Fibroblast of mammary gland (primary cell): ENCODE results near the gene KLF11.
A peak's percentile ranks its signal among the peaks of the same experiment; 100 is the strongest.

Experiments used
- DNase-seq: peaks from one replicate; pipeline ENCODE4 v3.0.0-alpha.2; 2010; ENCODE audit warnings: low read depth
- H3K4me3 ChIP-seq: 2 replicates; pipeline ENCODE4 v1.5.1; 2011; ENCODE audit warnings: low read depth, mild to moderate bottlenecking, low read length, moderate library complexity; ENCODE audit not compliant: control insufficient read depth
- TF ChIP-seq, protein P1 (sequence below): conservative IDR thresholded peaks from 2 replicates; pipeline ENCODE4 v1.5.1; 2011; ENCODE audit warnings: low read depth, low read length, inconsistent platforms; ENCODE audit not compliant: control insufficient read depth, insufficient read depth

KLF11 gene

GRCh38 chr2:10038716-10039115, 4.6 kb upstream of the KLF11 start:
- TF ChIP-seq, protein P1, sequence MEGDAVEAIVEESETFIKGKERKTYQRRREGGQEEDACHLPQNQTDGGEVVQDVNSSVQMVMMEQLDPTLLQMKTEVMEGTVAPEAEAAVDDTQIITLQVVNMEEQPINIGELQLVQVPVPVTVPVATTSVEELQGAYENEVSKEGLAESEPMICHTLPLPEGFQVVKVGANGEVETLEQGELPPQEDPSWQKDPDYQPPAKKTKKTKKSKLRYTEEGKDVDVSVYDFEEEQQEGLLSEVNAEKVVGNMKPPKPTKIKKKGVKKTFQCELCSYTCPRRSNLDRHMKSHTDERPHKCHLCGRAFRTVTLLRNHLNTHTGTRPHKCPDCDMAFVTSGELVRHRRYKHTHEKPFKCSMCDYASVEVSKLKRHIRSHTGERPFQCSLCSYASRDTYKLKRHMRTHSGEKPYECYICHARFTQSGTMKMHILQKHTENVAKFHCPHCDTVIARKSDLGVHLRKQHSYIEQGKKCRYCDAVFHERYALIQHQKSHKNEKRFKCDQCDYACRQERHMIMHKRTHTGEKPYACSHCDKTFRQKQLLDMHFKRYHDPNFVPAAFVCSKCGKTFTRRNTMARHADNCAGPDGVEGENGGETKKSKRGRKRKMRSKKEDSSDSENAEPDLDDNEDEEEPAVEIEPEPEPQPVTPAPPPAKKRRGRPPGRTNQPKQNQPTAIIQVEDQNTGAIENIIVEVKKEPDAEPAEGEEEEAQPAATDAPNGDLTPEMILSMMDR, result no peak
- DNase-seq, result peak; percentile 18
- no peak overlapping the region for H3K4me3 ChIP-seq

DNA sequence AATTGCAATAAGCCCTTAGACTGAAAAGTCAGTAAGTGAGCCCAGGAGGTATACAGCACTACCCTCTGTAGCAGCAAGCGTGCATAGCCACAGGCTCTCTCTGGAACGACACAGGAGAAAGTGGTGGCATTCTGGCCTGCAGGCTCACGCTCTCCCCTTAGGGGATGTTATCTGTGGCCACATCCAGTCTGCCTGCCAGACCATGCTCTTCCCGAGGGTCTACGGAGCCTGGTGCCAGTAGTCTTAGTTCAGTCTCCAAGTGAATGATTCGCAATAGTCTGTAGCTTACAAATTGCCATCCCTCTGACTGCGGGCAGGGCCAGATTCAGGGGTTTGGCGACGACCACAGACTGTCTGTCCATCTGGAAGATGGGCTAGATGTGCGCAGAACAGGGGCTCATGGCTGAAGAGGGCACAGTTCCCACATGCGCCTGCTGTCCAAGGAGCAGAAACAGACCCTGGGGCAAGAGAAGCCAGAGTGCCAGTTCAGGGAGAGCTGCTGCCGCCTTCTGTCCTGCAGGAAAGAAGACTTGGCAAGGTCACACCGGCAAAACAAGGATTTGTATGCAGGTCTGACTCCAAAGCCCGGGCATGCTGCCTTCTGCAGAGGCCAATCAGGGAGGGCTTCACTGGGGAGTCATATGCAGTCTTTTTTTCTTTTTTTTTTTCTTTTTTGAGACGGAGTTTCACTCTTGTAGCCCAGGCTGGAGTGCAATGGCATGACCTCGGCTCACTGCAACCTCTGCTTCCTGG, 3.5 kb upstream of the KLF11 start:
- H3K4me3 ChIP-seq, result no peak overlapping the region
- DNase-seq, result peak; percentile 55
- TF ChIP-seq, protein P1, result no peak

DNA sequence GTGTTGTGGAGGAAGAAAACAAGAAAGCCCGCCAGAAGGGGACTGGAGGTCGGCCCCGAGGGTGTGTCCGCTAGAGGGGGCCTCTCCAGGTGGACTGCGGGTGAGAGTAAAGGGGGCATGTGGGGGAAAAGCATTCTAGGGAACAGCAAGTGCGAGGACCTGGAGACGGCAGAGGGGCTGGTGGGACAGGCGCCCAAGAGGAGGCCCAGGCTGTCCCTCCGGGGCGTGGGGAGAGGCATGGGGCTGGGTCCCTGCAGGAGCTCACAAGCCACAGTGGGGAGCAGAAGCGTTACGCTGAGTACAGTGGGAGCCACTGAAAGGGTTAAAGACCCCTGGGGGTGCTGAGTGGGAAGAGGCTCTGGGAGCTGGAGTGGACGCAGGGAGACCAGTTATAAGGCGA, 1.6 kb upstream of the KLF11 start:
- no peak for DNase-seq
- no peak overlapping the region for H3K4me3 ChIP-seq
- TF ChIP-seq, protein P1, result no peak

DNA sequence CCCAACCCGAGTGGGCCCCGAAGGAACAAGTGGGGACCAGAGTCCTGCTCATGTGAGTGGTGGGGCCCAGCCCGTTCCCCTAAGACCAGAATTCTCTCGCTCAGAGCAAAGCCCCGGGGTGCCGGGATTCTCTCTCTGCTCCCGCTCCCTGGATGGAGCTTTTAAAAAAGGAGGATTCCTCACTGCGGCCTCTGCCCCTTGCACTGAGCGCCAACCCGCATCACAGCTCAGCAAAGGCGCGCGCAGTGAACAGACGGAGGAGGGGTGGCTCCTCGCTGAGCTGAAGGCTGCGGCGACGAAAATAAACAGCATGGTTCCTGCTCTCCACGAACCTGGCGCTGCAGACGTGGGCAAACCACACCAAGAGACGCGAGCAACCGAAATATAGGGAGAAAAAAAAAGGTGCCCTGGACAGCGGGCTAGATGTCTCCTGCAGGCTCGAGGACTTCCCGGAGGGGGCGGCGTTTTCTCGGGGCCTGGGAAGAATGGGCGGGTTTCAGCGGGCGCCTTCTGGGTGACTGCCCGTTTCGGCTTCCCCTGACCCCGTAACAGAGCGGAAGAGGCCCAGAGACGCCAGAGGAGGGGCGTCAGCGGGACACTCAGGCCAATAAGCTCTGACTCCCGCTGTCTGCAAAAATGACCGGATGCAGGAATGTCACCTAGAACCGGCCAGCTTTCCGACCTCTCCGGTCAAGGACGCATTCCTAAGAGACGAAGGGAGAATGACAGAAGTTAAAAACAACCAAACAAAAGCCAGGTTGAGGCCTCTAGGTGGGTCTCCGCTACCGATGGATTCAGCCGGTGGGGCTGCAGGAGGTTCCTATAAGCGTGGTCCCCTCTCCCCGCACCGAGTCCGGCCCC, 819 bp upstream of the KLF11 start:
- TF ChIP-seq, protein P1, result no peak

GRCh38 chr2:10043906-10044601, 704 bp downstream of the KLF11 start:
- DNase-seq, result peak; percentile 92
- H3K4me3 ChIP-seq, result peak overlapping the region; percentile 42
- TF ChIP-seq, protein P1, result no peak

More for the DNA sequence above, 819 bp upstream of the KLF11 start:
- DNase-seq, result peak; percentile 57
- peak overlapping the region; percentile 36 for H3K4me3 ChIP-seq

DNA sequence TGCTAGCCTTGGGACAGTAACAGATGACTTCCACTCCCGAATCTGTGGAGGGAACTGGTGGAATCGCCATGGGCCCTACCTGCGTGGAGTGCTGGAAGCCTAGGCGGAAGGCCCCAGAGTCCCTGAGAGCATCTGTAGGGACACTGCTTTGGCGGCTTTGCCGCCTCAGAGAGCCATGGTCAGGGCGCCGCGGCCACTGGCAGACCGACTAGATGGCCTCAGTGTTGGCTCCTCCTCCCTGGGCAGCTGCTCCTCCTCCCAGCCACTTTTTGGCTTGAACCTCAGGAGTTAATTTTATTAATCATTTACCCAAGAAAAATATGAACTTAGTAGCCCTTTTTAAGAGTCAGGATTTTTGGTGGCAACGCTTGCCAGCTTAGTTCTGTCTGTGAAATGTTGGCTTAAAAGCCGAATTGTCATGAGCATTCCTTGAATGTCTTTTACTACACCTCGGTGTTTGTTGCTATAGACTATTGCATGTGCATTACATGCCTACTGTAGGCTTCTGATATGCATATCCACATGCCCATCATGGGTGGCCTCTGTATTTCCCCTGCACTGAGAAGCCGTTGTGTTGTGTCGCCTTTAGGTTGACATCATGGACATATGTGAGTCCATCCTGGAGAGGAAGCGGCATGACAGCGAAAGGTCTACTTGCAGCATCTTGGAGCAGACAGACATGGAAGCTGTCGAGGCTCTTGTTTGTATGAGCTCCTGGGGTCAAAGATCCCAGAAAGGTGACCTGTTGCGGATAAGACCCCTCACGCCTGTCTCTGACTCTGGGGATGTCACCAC, 2.4 kb downstream of the KLF11 start:
- DNase-seq, result no peak
- TF ChIP-seq, protein P1, result no peak

More for the DNA sequence above, 2.4 kb downstream of the KLF11 start:
- H3K4me3 ChIP-seq, result no peak overlapping the region
